B cell (primary cell): ENCODE data around the gene SNRPF. TPM values are rescaled to one million over a fixed set of nuclear protein-coding genes. Genes with fewer than 3 reads are reported as not detected.

Experiments
- ATAC-seq: fragments of 200-7000 bp; cut with Tn5 transposase; one replicate; pipeline ENCODE4 v1.10.0; 2021; ENCODE audit warnings: low read depth, mild to moderate bottlenecking, moderate number of reproducible peaks, moderate library complexity
- CTCF ChIA-PET: fragments of 350-600 bp; sonication (Branson Sonifier 250); formaldehyde crosslinking; loops from one replicate; lab custom pipeline; 2021; ENCODE audit warnings: antibody characterized with exemption, inconsistent platforms; lab: Charles Lee
- POLR2A ChIA-PET: fragments of 350-600 bp; sonication (Branson Sonifier 250); formaldehyde crosslinking; loops from one replicate; lab custom pipeline; 2021; ENCODE audit warnings: antibody characterized with exemption; lab: Charles Lee
- DNase-seq: peaks from one replicate; pipeline ENCODE4 v3.0.0; 2013
- H2AFZ ChIP-seq: 2 replicates; pipeline ENCODE4 v1.6.1; 2012; ENCODE audit warnings: mild to moderate bottlenecking, low read depth, low read length; ENCODE audit not compliant: insufficient read depth, poor library complexity, severe bottlenecking
- H3K27ac ChIP-seq, 2 donors: 1 replicate in 1 of 2; 2 replicates in 1 of 2; pipeline ENCODE4 v1.5.1; 2012 to 2013; ENCODE audit warnings: low read length in 2 of 2, mild to moderate bottlenecking in 2 of 2, moderate library complexity in 1 of 2
- H3K27me3 ChIP-seq, 4 experiments: fragments of 200-600 bp in 1 of 4; sonication (generic) in 1 of 4; replicated peaks in 1 of 4; 1 replicate in 2 of 4; 2 replicates in 2 of 4; pipeline versions ENCODE4 v1.6.1 to v1.7.0; 2013 to 2016; ENCODE audit warnings: low read length in 3 of 4, mild to moderate bottlenecking in 2 of 4, mixed read lengths in 1 of 4, moderate library complexity in 1 of 4; ENCODE audit not compliant: insufficient read depth in 4 of 4, control insufficient read depth in 3 of 4; ENCODE audit errors: control extremely low read depth in 1 of 4
- H3K36me3 ChIP-seq, 2 experiments: replicated peaks in 1 of 2; 1 replicate in 1 of 2; 2 replicates in 1 of 2; pipeline versions ENCODE4 v1.6.1 to v1.7.1; 2013; ENCODE audit warnings: low read length in 1 of 2; ENCODE audit not compliant: insufficient read depth in 2 of 2, control insufficient read depth in 1 of 2; ENCODE audit errors: control extremely low read depth in 1 of 2, extremely low read depth in 1 of 2
- H3K4me1 ChIP-seq, 2 donors: fragments of 200-600 bp in 1 of 2; sonication (generic) in 1 of 2; 1 replicate in 1 of 2; 2 replicates in 1 of 2; pipeline versions ENCODE4 v1.5.1 to v1.6.1; 2013 to 2017; ENCODE audit warnings: low read length in 2 of 2; ENCODE audit not compliant: control insufficient read depth in 2 of 2, insufficient read depth in 2 of 2
- H3K4me2 ChIP-seq: replicated peaks from 2 replicates; pipeline ENCODE3; 2012; ENCODE audit warnings: mild to moderate bottlenecking, low read depth, low read length; ENCODE audit not compliant: poor library complexity, severe bottlenecking
- H3K4me3 ChIP-seq, 5 experiments: fragments of 200-600 bp in 1 of 5; sonication (generic) in 1 of 5; 1 replicate in 3 of 5; 2 replicates in 2 of 5; pipeline versions ENCODE4 v1.5.1 to v1.7.0; 2011 to 2016; ENCODE audit warnings: low read length in 4 of 5, mild to moderate bottlenecking in 4 of 5, low read depth in 2 of 5, control low read depth in 1 of 5, moderate library complexity in 1 of 5; ENCODE audit not compliant: insufficient read depth in 1 of 5; ENCODE audit errors: control extremely low read depth in 1 of 5, extremely low read depth in 1 of 5
- H3K79me2 ChIP-seq: fragments of 200-600 bp; sonication (generic); one replicate; pipeline ENCODE4 v1.6.0; 2016; ENCODE audit warnings: low read length; ENCODE audit not compliant: control insufficient read depth, insufficient read depth
- H3K9ac ChIP-seq: fragments of 200-600 bp; sonication (generic); 2 replicates; pipeline ENCODE4 v1.6.1; 2017; ENCODE audit warnings: mild to moderate bottlenecking, low read length, moderate library complexity
- H3K9me3 ChIP-seq, 3 donors: one replicate each; pipeline versions ENCODE4 v1.6.1 to v1.7.1; 2013; ENCODE audit warnings: low read length in 2 of 3; ENCODE audit not compliant: control insufficient read depth in 2 of 3, insufficient read depth in 1 of 3; ENCODE audit errors: control extremely low read depth in 1 of 3
- H4K20me1 ChIP-seq: 2 replicates; pipeline ENCODE4 v1.6.0; 2012; ENCODE audit warnings: mild to moderate bottlenecking, low read length; ENCODE audit not compliant: insufficient read depth, control insufficient read depth, poor library complexity, severe bottlenecking
- H3K27ac Mint-ChIP-seq: one replicate; pipeline ENCODE4 v1.8.0; 2021; ENCODE audit warnings: mixed read lengths
- H3K27me3 Mint-ChIP-seq: one replicate; pipeline ENCODE4 v1.8.0; 2021; ENCODE audit warnings: mixed read lengths
- H3K4me1 Mint-ChIP-seq: one replicate; pipeline ENCODE4 v1.8.0; 2021; ENCODE audit warnings: mixed read lengths
- H3K4me3 Mint-ChIP-seq: one replicate; pipeline ENCODE4 v1.8.0; 2021; ENCODE audit warnings: mixed read lengths
- H3K9me3 Mint-ChIP-seq: one replicate; pipeline ENCODE4 v1.8.0; 2022; ENCODE audit warnings: mixed read lengths; ENCODE audit not compliant: insufficient read depth
- CTCF ChIP-seq: fragments of 200-600 bp; IDR thresholded peaks from one replicate; pipeline ENCODE4 v1.8.0; 2022; ENCODE audit warnings: antibody characterized with exemption, mild to moderate bottlenecking
- EZH2 ChIP-seq: IDR thresholded peaks from 2 replicates; pipeline ENCODE4 v1.6.1; 2012; ENCODE audit warnings: borderline replicate concordance, low read depth, mild to moderate bottlenecking, moderate library complexity, low read length; ENCODE audit not compliant: insufficient read depth, poor library complexity, severe bottlenecking
- WGBS: methylation state at CpG from one replicate; pipeline ENCODE4 v1.1.5; 2013; ENCODE audit warnings: missing lambda C conversion rate; ENCODE audit not compliant: insufficient coverage; 5-methylcytosine and 5-hydroxymethylcytosine counted together
- intact Hi-C: fragments of 100-400 bp; cut with micrococcal nuclease; formaldehyde crosslinking; loops from one replicate; pipeline ENCODE4 v1.10.0; 2022
- polyA plus RNA-seq: library from polyadenylated mRNA; depleted of rRNA; stranded (reverse); fragments of >200 nt; gene quantifications from 2 replicates; pipeline ENCODE4 v1.2.3, GENCODE V29; 2012
- total RNA-seq, 2 donors: library from RNA; stranded (reverse); fragments of 120-200 nt in 1 of 2; gene quantifications; 1 replicate in 1 of 2; 2 replicates in 1 of 2; pipeline versions ENCODE4 v1.2.3 to v1.2.4, GENCODE V29; 2013 to 2022

Gene SNRPF
- total and polyA plus RNA-seq, 2 donors (not counting 1 experiment from before 2014, with no cell fraction given), result 10.5 to 23.8 TPM

GRCh38 chr12:95882080-95882479 lies 23.3 kb downstream of the SNRPF start:
- ATAC-seq, result no peak
- no peak overlapping the region for H3K27ac ChIP-seq

GRCh38 chr12:95882873-95883272 lies 24.1 kb downstream of the SNRPF start:
- H3K4me1 ChIP-seq, result no peaks in the 10 kb centered on the region
- no peak overlapping the region for H3K9ac ChIP-seq
- WGBS, result 97% methylated on average over 4 of the region's 4 CpGs
- H3K27me3 ChIP-seq, result peaks cover 0 to 3% (median 0%) of the 10 kb centered on the region in 4 experiments
- DNase-seq (no peak), ATAC-seq (no peak)
- no peak for TF ChIP-seq CTCF
- TF ChIP-seq EZH2, result no peak
- no peaks in the 10 kb centered on the region for H3K4me1 Mint-ChIP-seq
- H3K4me3 Mint-ChIP-seq, result no peak overlapping the region
- H3K9me3 ChIP-seq, result peaks cover 0 to 4% (median 2%) of the 10 kb centered on the region in 3 donors
- POLR2A ChIA-PET, result no interaction called here
- no peaks in the 10 kb centered on the region for H3K36me3 ChIP-seq
- no peaks in the 10 kb centered on the region for H3K79me2 ChIP-seq
- H3K27ac Mint-ChIP-seq, result no peak overlapping the region
- intact Hi-C loops, result no loop called here
- CTCF ChIA-PET, result no interaction called here
- H3K27me3 Mint-ChIP-seq, result no peaks in the 10 kb centered on the region
- H3K4me3 ChIP-seq, result no peak overlapping the region
- no peaks in the 10 kb centered on the region for H3K9me3 Mint-ChIP-seq
- no peak overlapping the region for H3K27ac ChIP-seq
- no peaks in the 10 kb centered on the region for H4K20me1 ChIP-seq
- no peak overlapping the region for H3K4me2 ChIP-seq
- no peak overlapping the region for H2AFZ ChIP-seq

More at GRCh38 chr12:95882080-95882479, 23.3 kb downstream of the SNRPF start:
- ChIA-PET CTCF (no interaction called here), POLR2A (no interaction called here)
- Mint-ChIP-seq H3K4me3 (no peak overlapping the region), H3K9me3 (no peaks in the 10 kb centered on the region), H3K27me3 (no peaks in the 10 kb centered on the region), H3K4me1 (no peaks in the 10 kb centered on the region), H3K27ac (no peak overlapping the region)
- no peaks in the 10 kb centered on the region for H3K36me3 ChIP-seq
- H3K9ac ChIP-seq, result no peak overlapping the region
- H3K9me3 ChIP-seq, result peaks cover 0 to 4% (median 2%) of the 10 kb centered on the region in 3 donors
- WGBS, result 59% methylated on average over 1 of the region's 1 CpG
- H4K20me1 ChIP-seq, result no peaks in the 10 kb centered on the region
- intact Hi-C loops, result no loop called here
- no peaks in the 10 kb centered on the region for H3K4me1 ChIP-seq
- no peak for DNase-seq
- H3K4me2 ChIP-seq, result no peak overlapping the region
- H2AFZ ChIP-seq, result no peak overlapping the region
- H3K79me2 ChIP-seq, result no peaks in the 10 kb centered on the region
- no peak for TF ChIP-seq CTCF
- TF ChIP-seq EZH2, result no peak
- H3K27me3 ChIP-seq, result peaks cover 0 to 3% (median 0%) of the 10 kb centered on the region in 4 experiments
- no peak overlapping the region for H3K4me3 ChIP-seq
